WTC11 (cell line): ENCODE measurements around the gene ACBD7. TPM values are rescaled to one million over a fixed set of nuclear protein-coding genes. Genes with fewer than 3 reads are reported as not detected.

ENCODE experiments used
- ATAC-seq: fragments of 200-7000 bp; cut with Tn5 transposase; 2 replicates; pipeline ENCODE4 v1.10.0; 2021; ENCODE audit warnings: mild to moderate bottlenecking, moderate library complexity
- CTCF ChIA-PET: fragments of 300-600 bp; sonication (Branson Sonifier 250); formaldehyde crosslinking; loops from one replicate; lab custom pipeline; 2021; ENCODE audit warnings: antibody characterized with exemption; lab: Charles Lee
- POLR2A ChIA-PET: fragments of 350-600 bp; sonication (Branson Sonifier 250); formaldehyde crosslinking; loops from one replicate; lab custom pipeline; 2021; ENCODE audit warnings: antibody characterized with exemption; lab: Charles Lee
- DNase-seq: peaks from one replicate; pipeline ENCODE4 v3.0.0; 2021; ENCODE audit warnings: low spot score
- H3K27ac Mint-ChIP-seq: 2 replicates; pipeline ENCODE4 v1.8.0; 2021; ENCODE audit warnings: mixed read lengths
- H3K27me3 Mint-ChIP-seq: 2 replicates; pipeline ENCODE4 v1.8.0; 2021; ENCODE audit warnings: low read depth, mild to moderate bottlenecking, moderate library complexity, mixed read lengths
- H3K36me3 Mint-ChIP-seq: 2 replicates; pipeline ENCODE4 v1.8.0; 2021; ENCODE audit warnings: mixed read lengths
- H3K4me1 Mint-ChIP-seq: 2 replicates; pipeline ENCODE4 v1.8.0; 2022; ENCODE audit warnings: mixed read lengths
- H3K4me3 Mint-ChIP-seq: 2 replicates; pipeline ENCODE4 v1.8.0; 2021; ENCODE audit warnings: mild to moderate bottlenecking, moderate library complexity, mixed read lengths
- H3K9me3 Mint-ChIP-seq: 2 replicates; pipeline ENCODE4 v1.8.0; 2021; ENCODE audit warnings: mixed read lengths
- FOXP1 ChIP-seq: sonication (generic); formaldehyde crosslinking; IDR thresholded peaks from 2 replicates; pipeline ENCODE4 v1.8.0; 2022; ENCODE audit warnings: missing genetic modification reagents, mild to moderate bottlenecking, moderate library complexity, borderline replicate concordance
- GTF2I ChIP-seq: fragments of 250-450 bp; sonication (Bioruptor Pico); conservative IDR thresholded peaks from 2 replicates; pipeline ENCODE4 v1.4.0; 2021; ENCODE audit warnings: mild to moderate bottlenecking
- KAT7 ChIP-seq: sonication (generic); formaldehyde crosslinking; IDR thresholded peaks from 2 replicates; pipeline ENCODE4 v1.8.1; 2023; ENCODE audit warnings: missing genetic modification reagents, mild to moderate bottlenecking, borderline replicate concordance
- TCF7 ChIP-seq: sonication (generic); formaldehyde crosslinking; IDR thresholded peaks from 2 replicates; pipeline ENCODE4 v1.8.0; 2022; ENCODE audit warnings: mild to moderate bottlenecking, low read depth, missing genetic modification reagents, moderate library complexity
- ZBTB21 ChIP-seq: sonication (generic); formaldehyde crosslinking; IDR thresholded peaks from 2 replicates; pipeline ENCODE4 v1.8.1; 2023; ENCODE audit warnings: mild to moderate bottlenecking, missing genetic modification reagents, borderline replicate concordance
- ZNF138 ChIP-seq: sonication (generic); formaldehyde crosslinking; conservative IDR thresholded peaks from 2 replicates; pipeline ENCODE4 v1.8.1; 2022; ENCODE audit warnings: mild to moderate bottlenecking, moderate library complexity, missing genetic modification reagents
- ZNF263 ChIP-seq: sonication (generic); formaldehyde crosslinking; IDR thresholded peaks from 2 replicates; pipeline ENCODE4 v1.8.1; 2022; ENCODE audit warnings: low read depth, mild to moderate bottlenecking, moderate library complexity, missing genetic modification reagents
- ZNF396 ChIP-seq: fragments of 250-450 bp; sonication (Bioruptor Pico); IDR thresholded peaks from 2 replicates; pipeline ENCODE4 v1.8.0; 2021; ENCODE audit warnings: mild to moderate bottlenecking, moderate library complexity, borderline replicate concordance
- total RNA-seq: library from RNA; stranded (reverse); gene quantifications from 3 replicates; pipeline ENCODE4 v1.2.3, GENCODE V29; 2021
- TF ChIP-seq, protein P1 (sequence below): fragments of 250-450 bp; sonication (Bioruptor Pico); IDR thresholded peaks from 2 replicates; pipeline ENCODE4 v1.9.0; 2021; ENCODE audit warnings: mild to moderate bottlenecking, borderline replicate concordance
- TF ChIP-seq, protein P2 (sequence below): fragments of 250-450 bp; sonication (Bioruptor Pico); IDR thresholded peaks from 2 replicates; pipeline ENCODE4 v1.8.0; 2021; ENCODE audit warnings: mild to moderate bottlenecking
- TF ChIP-seq, protein P3 (sequence below): fragments of 250-450 bp; sonication (Bioruptor Pico); IDR thresholded peaks from 2 replicates; pipeline ENCODE4 v1.9.0; 2021; ENCODE audit warnings: mild to moderate bottlenecking
- TF ChIP-seq, protein P4 (sequence below): sonication (generic); formaldehyde crosslinking; IDR thresholded peaks from 2 replicates; pipeline ENCODE4 v1.8.0; 2023; ENCODE audit warnings: missing genetic modification reagents, mild to moderate bottlenecking, borderline replicate concordance
- TF ChIP-seq, protein P5 (sequence below): sonication (generic); formaldehyde crosslinking; conservative IDR thresholded peaks from 2 replicates; pipeline ENCODE4 v1.8.1; 2023; ENCODE audit warnings: mild to moderate bottlenecking, low read depth, missing genetic modification reagents, moderate library complexity

The ACBD7 gene
- total RNA-seq, 1 experiment from 2014 or later, result 10.0 TPM

DNA sequence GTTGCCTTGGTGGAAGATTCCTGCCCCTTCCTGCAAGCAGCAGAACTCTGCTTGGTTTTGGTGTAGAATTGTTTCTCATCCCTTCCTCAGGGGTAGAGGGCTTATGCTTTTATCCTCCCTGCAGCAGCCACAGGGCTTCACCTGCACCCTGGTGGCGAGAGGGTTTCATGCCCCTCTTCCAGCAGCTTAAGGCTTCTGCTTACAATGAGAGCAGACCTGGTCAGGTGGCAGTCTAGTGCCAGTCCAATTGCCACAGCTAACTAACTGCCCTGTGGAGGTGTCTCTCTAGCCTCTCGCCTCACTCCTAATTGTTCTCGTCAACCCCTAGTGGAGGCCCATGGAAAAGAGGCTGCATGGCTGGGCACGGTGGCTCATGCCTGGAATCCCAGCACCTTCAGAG is 19.3 kb downstream of the ACBD7 start:
- Mint-ChIP-seq H3K27me3 (peaks cover 18% of the 10 kb centered on the region), H3K9me3 (peaks cover 43% of the 10 kb centered on the region), H3K36me3 (peaks cover 27% of the 10 kb centered on the region)
- DNase-seq (no peak), ATAC-seq (no peak; the same call in 1 of the 2 replicates)
- CTCF ChIA-PET, result interaction anchor here (0.7 to 0.8 kb wide), 2 partner anchors 37 to 116 kb away, joined by 3 read pairs; no protein-coding TSS in a partner anchor
- POLR2A ChIA-PET, result no interaction called here
- TF ChIP-seq, protein P1, sequence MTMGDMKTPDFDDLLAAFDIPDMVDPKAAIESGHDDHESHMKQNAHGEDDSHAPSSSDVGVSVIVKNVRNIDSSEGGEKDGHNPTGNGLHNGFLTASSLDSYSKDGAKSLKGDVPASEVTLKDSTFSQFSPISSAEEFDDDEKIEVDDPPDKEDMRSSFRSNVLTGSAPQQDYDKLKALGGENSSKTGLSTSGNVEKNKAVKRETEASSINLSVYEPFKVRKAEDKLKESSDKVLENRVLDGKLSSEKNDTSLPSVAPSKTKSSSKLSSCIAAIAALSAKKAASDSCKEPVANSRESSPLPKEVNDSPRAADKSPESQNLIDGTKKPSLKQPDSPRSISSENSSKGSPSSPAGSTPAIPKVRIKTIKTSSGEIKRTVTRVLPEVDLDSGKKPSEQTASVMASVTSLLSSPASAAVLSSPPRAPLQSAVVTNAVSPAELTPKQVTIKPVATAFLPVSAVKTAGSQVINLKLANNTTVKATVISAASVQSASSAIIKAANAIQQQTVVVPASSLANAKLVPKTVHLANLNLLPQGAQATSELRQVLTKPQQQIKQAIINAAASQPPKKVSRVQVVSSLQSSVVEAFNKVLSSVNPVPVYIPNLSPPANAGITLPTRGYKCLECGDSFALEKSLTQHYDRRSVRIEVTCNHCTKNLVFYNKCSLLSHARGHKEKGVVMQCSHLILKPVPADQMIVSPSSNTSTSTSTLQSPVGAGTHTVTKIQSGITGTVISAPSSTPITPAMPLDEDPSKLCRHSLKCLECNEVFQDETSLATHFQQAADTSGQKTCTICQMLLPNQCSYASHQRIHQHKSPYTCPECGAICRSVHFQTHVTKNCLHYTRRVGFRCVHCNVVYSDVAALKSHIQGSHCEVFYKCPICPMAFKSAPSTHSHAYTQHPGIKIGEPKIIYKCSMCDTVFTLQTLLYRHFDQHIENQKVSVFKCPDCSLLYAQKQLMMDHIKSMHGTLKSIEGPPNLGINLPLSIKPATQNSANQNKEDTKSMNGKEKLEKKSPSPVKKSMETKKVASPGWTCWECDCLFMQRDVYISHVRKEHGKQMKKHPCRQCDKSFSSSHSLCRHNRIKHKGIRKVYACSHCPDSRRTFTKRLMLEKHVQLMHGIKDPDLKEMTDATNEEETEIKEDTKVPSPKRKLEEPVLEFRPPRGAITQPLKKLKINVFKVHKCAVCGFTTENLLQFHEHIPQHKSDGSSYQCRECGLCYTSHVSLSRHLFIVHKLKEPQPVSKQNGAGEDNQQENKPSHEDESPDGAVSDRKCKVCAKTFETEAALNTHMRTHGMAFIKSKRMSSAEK (CRISPR knock-in tag), result no peak
- no peak for TF ChIP-seq ZNF396 (CRISPR knock-in tag)
- no peak for TF ChIP-seq ZNF138
- TF ChIP-seq TCF7 (CRISPR knock-in tag), result no peak
- TF ChIP-seq GTF2I (CRISPR knock-in tag), result no peak
- TF ChIP-seq, protein P2, sequence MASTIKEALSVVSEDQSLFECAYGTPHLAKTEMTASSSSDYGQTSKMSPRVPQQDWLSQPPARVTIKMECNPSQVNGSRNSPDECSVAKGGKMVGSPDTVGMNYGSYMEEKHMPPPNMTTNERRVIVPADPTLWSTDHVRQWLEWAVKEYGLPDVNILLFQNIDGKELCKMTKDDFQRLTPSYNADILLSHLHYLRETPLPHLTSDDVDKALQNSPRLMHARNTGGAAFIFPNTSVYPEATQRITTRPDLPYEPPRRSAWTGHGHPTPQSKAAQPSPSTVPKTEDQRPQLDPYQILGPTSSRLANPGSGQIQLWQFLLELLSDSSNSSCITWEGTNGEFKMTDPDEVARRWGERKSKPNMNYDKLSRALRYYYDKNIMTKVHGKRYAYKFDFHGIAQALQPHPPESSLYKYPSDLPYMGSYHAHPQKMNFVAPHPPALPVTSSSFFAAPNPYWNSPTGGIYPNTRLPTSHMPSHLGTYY (CRISPR knock-in tag), result no peak
- TF ChIP-seq, all 79 proteins: peak for 0
- Mint-ChIP-seq H3K4me1 (no peaks in the 10 kb centered on the region), H3K27ac (no peak overlapping the region), H3K4me3 (no peak overlapping the region)

DNA sequence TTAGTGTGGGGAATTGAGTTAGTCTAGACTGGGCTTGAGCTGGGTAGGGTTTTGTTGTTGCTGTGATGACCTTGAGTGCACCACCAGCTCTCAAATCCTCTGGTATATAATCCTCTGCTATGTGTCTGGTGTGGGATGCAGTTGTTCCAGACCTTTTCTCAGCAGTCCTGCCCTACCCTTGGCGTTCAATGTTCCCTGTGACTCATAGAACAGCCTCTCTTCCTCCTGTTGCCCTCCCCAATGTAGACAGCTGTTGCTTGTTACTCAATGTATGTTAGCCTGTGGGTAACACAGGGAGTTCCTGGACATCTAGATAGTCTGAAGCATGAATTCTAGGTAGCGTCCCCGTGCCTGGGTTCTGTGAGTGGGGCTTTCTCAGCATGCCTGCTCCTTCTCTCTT is 19.8 kb downstream of the ACBD7 start:
- ATAC-seq (no peak), DNase-seq (no peak)
- ChIA-PET POLR2A (no interaction called here), CTCF (interaction anchor here (0.8 kb wide), 1 partner anchor 38 kb away, joined by 3 read pairs; no protein-coding TSS in a partner anchor)
- Mint-ChIP-seq H3K4me1 (no peaks in the 10 kb centered on the region), H3K27ac (no peak overlapping the region), H3K27me3 (peaks cover 16% of the 10 kb centered on the region), H3K9me3 (peaks cover 40% of the 10 kb centered on the region), H3K36me3 (peaks cover 23% of the 10 kb centered on the region), H3K4me3 (no peak overlapping the region)
- TF ChIP-seq, protein P1 (CRISPR knock-in tag), result no peak
- TF ChIP-seq, protein P3, sequence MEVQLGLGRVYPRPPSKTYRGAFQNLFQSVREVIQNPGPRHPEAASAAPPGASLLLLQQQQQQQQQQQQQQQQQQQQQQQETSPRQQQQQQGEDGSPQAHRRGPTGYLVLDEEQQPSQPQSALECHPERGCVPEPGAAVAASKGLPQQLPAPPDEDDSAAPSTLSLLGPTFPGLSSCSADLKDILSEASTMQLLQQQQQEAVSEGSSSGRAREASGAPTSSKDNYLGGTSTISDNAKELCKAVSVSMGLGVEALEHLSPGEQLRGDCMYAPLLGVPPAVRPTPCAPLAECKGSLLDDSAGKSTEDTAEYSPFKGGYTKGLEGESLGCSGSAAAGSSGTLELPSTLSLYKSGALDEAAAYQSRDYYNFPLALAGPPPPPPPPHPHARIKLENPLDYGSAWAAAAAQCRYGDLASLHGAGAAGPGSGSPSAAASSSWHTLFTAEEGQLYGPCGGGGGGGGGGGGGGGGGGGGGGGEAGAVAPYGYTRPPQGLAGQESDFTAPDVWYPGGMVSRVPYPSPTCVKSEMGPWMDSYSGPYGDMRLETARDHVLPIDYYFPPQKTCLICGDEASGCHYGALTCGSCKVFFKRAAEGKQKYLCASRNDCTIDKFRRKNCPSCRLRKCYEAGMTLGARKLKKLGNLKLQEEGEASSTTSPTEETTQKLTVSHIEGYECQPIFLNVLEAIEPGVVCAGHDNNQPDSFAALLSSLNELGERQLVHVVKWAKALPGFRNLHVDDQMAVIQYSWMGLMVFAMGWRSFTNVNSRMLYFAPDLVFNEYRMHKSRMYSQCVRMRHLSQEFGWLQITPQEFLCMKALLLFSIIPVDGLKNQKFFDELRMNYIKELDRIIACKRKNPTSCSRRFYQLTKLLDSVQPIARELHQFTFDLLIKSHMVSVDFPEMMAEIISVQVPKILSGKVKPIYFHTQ (CRISPR knock-in tag), result no peak
- no peak for TF ChIP-seq ZNF263 (CRISPR knock-in tag)
- TF ChIP-seq ZBTB21 (CRISPR knock-in tag), result no peak
- TF ChIP-seq FOXP1 (CRISPR knock-in tag), result no peak
- TF ChIP-seq, protein P4, sequence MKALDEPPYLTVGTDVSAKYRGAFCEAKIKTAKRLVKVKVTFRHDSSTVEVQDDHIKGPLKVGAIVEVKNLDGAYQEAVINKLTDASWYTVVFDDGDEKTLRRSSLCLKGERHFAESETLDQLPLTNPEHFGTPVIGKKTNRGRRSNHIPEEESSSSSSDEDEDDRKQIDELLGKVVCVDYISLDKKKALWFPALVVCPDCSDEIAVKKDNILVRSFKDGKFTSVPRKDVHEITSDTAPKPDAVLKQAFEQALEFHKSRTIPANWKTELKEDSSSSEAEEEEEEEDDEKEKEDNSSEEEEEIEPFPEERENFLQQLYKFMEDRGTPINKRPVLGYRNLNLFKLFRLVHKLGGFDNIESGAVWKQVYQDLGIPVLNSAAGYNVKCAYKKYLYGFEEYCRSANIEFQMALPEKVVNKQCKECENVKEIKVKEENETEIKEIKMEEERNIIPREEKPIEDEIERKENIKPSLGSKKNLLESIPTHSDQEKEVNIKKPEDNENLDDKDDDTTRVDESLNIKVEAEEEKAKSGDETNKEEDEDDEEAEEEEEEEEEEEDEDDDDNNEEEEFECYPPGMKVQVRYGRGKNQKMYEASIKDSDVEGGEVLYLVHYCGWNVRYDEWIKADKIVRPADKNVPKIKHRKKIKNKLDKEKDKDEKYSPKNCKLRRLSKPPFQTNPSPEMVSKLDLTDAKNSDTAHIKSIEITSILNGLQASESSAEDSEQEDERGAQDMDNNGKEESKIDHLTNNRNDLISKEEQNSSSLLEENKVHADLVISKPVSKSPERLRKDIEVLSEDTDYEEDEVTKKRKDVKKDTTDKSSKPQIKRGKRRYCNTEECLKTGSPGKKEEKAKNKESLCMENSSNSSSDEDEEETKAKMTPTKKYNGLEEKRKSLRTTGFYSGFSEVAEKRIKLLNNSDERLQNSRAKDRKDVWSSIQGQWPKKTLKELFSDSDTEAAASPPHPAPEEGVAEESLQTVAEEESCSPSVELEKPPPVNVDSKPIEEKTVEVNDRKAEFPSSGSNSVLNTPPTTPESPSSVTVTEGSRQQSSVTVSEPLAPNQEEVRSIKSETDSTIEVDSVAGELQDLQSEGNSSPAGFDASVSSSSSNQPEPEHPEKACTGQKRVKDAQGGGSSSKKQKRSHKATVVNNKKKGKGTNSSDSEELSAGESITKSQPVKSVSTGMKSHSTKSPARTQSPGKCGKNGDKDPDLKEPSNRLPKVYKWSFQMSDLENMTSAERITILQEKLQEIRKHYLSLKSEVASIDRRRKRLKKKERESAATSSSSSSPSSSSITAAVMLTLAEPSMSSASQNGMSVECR (CRISPR knock-in tag), result no peak
- no peak for TF ChIP-seq KAT7
- TF ChIP-seq, protein P5, sequence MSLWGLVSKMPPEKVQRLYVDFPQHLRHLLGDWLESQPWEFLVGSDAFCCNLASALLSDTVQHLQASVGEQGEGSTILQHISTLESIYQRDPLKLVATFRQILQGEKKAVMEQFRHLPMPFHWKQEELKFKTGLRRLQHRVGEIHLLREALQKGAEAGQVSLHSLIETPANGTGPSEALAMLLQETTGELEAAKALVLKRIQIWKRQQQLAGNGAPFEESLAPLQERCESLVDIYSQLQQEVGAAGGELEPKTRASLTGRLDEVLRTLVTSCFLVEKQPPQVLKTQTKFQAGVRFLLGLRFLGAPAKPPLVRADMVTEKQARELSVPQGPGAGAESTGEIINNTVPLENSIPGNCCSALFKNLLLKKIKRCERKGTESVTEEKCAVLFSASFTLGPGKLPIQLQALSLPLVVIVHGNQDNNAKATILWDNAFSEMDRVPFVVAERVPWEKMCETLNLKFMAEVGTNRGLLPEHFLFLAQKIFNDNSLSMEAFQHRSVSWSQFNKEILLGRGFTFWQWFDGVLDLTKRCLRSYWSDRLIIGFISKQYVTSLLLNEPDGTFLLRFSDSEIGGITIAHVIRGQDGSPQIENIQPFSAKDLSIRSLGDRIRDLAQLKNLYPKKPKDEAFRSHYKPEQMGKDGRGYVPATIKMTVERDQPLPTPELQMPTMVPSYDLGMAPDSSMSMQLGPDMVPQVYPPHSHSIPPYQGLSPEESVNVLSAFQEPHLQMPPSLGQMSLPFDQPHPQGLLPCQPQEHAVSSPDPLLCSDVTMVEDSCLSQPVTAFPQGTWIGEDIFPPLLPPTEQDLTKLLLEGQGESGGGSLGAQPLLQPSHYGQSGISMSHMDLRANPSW (CRISPR knock-in tag), result no peak
